Mesothelial cell of epicardium (in vitro differentiated cells): Measurements from ENCODE around the gene NOLC1. TPM values are rescaled to one million over a fixed set of nuclear protein-coding genes. Genes with fewer than 3 reads are reported as not detected.

Experiments
- DNase-seq, 2 experiments: peaks; one replicate each; pipeline ENCODE4 v3.0.0; 2021; ENCODE audit warnings: low spot score in 2 of 2; ENCODE audit not compliant: unreplicated experiment in 2 of 2
- H3K27ac Mint-ChIP-seq: 2 replicates; pipeline ENCODE4 v1.8.0; 2021; ENCODE audit warnings: mixed read lengths
- H3K27me3 Mint-ChIP-seq: 2 replicates; pipeline ENCODE4 v1.8.0; 2021; ENCODE audit warnings: low read depth, mixed read lengths
- H3K36me3 Mint-ChIP-seq: 2 replicates; pipeline ENCODE4 v1.8.0; 2021; ENCODE audit warnings: mixed read lengths
- H3K4me1 Mint-ChIP-seq: 2 replicates; pipeline ENCODE4 v1.8.0; 2021; ENCODE audit warnings: mixed read lengths
- H3K4me3 Mint-ChIP-seq: 2 replicates; pipeline ENCODE4 v1.8.0; 2021; ENCODE audit warnings: mild to moderate bottlenecking, moderate library complexity, mixed read lengths
- H3K9me3 Mint-ChIP-seq: 2 replicates; pipeline ENCODE4 v1.8.0; 2021; ENCODE audit warnings: mixed read lengths
- total RNA-seq: library from RNA; stranded (reverse); gene quantifications from 3 replicates; pipeline ENCODE4 v1.2.1, GENCODE V29; 2021
- TF ChIP-seq, protein P1 (sequence below): fragments of 200-600 bp; sonication (generic); IDR thresholded peaks from one replicate; pipeline ENCODE4 v1.5.0; 2021; ENCODE audit warnings: antibody characterized with exemption; ENCODE audit not compliant: unreplicated experiment

The NOLC1 gene
- total RNA-seq, 1 donor from 2014 or later: 65.5 TPM

DNA sequence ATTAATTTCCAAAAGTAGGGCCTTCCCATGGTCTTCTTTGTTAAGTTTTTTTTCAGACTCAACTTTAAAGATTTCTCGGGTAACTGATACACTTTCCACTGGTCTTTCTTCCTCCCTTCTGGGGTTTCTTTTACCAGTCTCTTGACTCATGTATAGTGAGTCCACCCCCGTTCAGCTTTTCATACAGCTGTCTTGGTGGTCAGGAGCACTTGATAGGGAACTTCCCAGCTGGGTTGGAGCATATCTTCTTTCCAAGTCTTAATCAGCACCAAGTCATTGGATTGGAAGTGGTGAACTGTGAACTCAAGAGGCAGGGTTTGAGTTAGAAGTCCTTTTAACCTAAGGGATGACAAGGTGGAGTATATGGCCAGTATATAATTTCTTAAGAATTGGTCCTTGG lies 44.7 kb downstream of the NOLC1 start:
- Mint-ChIP-seq H3K36me3 (no peaks in the 10 kb centered on the region), H3K4me1 (no peaks in the 10 kb centered on the region), H3K27ac (no peak overlapping the region), H3K27me3 (peaks cover 7% of the 10 kb centered on the region), H3K9me3 (peaks cover 27% of the 10 kb centered on the region), H3K4me3 (no peak overlapping the region)
- TF ChIP-seq, protein P1, sequence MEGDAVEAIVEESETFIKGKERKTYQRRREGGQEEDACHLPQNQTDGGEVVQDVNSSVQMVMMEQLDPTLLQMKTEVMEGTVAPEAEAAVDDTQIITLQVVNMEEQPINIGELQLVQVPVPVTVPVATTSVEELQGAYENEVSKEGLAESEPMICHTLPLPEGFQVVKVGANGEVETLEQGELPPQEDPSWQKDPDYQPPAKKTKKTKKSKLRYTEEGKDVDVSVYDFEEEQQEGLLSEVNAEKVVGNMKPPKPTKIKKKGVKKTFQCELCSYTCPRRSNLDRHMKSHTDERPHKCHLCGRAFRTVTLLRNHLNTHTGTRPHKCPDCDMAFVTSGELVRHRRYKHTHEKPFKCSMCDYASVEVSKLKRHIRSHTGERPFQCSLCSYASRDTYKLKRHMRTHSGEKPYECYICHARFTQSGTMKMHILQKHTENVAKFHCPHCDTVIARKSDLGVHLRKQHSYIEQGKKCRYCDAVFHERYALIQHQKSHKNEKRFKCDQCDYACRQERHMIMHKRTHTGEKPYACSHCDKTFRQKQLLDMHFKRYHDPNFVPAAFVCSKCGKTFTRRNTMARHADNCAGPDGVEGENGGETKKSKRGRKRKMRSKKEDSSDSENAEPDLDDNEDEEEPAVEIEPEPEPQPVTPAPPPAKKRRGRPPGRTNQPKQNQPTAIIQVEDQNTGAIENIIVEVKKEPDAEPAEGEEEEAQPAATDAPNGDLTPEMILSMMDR: no peak
- no peak for DNase-seq

DNA sequence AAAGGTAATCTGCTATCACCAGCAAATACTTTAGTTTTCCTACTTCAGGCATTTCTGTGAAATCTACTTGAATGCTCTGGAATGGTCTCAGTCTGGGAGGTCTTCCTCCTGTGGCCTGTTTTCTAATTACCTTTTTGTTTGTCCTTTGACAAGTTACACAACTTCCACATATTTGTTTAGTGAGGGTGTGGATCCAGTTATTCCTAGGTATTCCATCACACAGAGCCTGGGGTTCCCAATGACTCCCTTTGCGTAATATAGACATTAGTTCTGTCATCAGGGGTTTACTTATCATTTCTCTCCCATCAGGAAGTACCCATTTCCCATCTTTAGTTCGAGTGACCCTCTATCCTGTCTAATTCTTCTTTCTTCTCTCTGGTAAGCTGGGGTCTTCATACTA lies 45.8 kb downstream of the NOLC1 start:
- Mint-ChIP-seq H3K36me3 (no peaks in the 10 kb centered on the region), H3K4me3 (no peak overlapping the region), H3K27me3 (peaks cover 14% of the 10 kb centered on the region), H3K27ac (no peak overlapping the region), H3K4me1 (no peaks in the 10 kb centered on the region), H3K9me3 (peaks cover 22% of the 10 kb centered on the region)
- TF ChIP-seq, protein P1: no peak
- DNase-seq: no peak

DNA sequence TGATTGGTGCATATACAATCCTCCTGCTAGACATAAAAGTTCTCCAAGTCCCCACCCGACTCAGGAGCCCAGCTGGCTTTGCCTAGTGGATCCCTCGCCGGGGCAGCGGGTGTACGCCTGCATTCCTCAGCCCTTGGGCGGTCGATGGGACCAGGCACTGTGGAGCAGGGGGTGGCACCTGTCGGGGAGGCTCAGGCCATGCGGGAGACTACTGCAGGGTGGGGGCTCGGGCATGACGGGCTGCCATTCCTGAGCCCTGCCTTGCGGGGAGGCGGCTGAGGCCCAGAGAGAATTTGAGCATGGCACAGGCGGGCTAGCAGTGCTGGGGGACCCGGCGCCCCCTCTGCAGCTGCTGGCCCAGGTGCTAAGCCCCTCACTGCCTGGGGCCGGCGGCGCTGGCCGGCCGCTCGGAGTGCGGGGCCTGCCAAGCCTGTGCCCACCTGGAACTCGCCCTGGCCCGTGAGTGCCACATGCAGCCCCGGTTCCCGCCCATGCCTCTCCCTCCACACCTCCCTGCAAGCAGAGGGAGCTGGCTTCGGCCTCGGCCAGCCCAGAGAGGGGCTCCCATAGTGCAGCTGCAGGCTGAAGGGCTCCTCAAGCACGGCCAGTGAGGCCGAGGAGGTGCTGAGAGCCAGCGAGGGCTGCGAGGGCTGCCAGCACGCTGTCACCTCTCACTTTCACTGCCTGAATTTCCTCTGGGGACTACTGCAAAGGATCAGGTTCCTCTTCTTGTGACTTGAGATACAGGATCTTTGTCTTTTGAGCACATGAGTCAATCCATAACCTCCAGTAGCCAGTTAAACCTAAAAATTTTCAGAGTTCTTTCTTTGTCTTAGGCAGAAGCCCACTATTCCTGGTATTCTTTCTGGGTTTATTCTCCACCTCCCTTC lies 48.8 kb downstream of the NOLC1 start:
- no peak for DNase-seq
- H3K4me3 Mint-ChIP-seq: no peak overlapping the region
- H3K27ac Mint-ChIP-seq: no peak overlapping the region
- H3K4me1 Mint-ChIP-seq: no peaks in the 10 kb centered on the region
- peaks cover 31% of the 10 kb centered on the region for H3K9me3 Mint-ChIP-seq
- H3K36me3 Mint-ChIP-seq: no peaks in the 10 kb centered on the region
- TF ChIP-seq, protein P1: no peak
- peaks cover 13% of the 10 kb centered on the region for H3K27me3 Mint-ChIP-seq

DNA sequence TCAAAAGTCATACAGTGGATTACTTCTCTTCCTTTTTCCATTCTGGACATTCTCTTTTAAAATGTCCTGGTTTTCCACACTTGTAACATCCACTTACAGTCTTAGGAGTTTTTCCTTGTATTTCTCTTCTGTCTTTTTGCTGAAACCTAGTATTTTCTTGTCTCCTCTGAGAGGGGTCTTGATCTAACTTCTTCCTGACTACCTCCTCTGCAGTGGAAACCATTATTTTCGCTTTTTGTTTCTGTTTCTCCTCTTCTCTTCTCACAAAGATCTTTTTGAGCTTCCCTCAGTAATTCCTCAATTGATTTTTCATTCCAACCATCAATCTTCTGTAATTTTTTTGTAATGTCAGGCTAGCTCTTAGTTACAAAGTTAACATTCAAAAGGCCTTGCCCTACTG lies 50.2 kb downstream of the NOLC1 start:
- Mint-ChIP-seq H3K4me3 (no peak overlapping the region), H3K4me1 (no peaks in the 10 kb centered on the region), H3K9me3 (peaks cover 31% of the 10 kb centered on the region), H3K27ac (no peak overlapping the region), H3K27me3 (peaks cover 13% of the 10 kb centered on the region), H3K36me3 (no peaks in the 10 kb centered on the region)
- DNase-seq: no peak
- TF ChIP-seq, protein P1: no peak

DNA sequence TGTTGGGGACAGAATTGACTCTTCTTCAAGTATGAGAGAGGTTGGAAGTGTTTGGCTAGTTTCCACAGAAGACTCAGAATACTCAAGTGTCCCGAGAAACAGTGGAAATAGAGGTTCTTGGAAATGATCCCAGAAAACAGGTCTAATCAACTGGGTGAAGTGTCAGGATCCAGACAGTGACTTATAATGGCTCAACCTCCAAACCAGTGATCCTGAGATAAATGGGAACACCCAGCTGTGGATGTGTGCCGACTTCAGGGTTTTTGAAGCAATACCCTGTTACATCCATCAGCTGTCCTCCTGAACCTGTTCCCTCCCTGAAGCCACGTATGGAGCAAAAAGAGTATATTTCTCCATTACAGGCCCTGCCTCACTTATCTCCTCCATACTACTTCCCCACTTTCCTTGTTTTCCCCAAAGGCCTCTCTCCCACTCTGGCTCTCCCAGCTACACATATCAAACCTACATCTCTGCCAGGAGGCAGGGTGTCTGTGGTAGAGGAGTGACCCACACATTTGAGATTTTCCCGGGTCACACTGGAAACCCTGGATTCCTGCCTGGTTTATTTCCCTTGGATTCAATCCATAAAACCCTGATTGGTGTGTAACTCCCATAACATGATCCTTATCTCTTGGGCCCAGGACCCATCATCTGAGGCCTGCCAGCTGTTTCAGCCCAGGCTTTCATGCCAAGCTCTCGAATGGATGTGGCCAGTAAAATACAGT lies 56.3 kb downstream of the NOLC1 start:
- Mint-ChIP-seq H3K27me3 (peaks cover 15% of the 10 kb centered on the region), H3K9me3 (peaks cover 10% of the 10 kb centered on the region), H3K4me1 (peaks cover 4% of the 10 kb centered on the region), H3K27ac (peak overlapping the region; percentile 0), H3K4me3 (no peak overlapping the region), H3K36me3 (no peaks in the 10 kb centered on the region)
- TF ChIP-seq, protein P1: no peak
- DNase-seq: no peak
